DOHH2 (cell line): ENCODE results near the gene EFHD2.

ENCODE experiments used
- CTCF ChIP-seq: fragments of 200-600 bp; sonication (generic); IDR thresholded peaks from one replicate; pipeline ENCODE4 v1.5.1; 2014; ENCODE audit warnings: antibody characterized with exemption, mild to moderate bottlenecking, low read depth, low read length; ENCODE audit not compliant: poor library complexity, severe bottlenecking
- EZH2phosphoT487 ChIP-seq: fragments of 200-600 bp; sonication (generic); IDR thresholded peaks from 2 replicates; pipeline ENCODE4 v1.6.1; 2017; ENCODE audit warnings: borderline replicate concordance, mild to moderate bottlenecking, antibody characterized with exemption, low read length, moderate library complexity, mixed read lengths

GRCh38 chr1:15378729-15379128 is 31.0 kb upstream of the EFHD2 start:
- TF ChIP-seq CTCF (no peak), EZH2phosphoT487 (no peak)
